22Rv1 (cell line): ENCODE results near the gene CPLX3.

ENCODE experiments used
- ZFX ChIP-seq: fragments of 450-650 bp; IDR thresholded peaks from 2 replicates; pipeline ENCODE4 v1.6.1; 2017; ENCODE audit warnings: antibody characterized with exemption, borderline replicate concordance
- TF ChIP-seq, protein P1 (sequence below): fragments of 450-650 bp; IDR thresholded peaks from 2 replicates; pipeline ENCODE4 v1.5.1; 2017; ENCODE audit warnings: mild to moderate bottlenecking

- TF ChIP-seq, protein P1, sequence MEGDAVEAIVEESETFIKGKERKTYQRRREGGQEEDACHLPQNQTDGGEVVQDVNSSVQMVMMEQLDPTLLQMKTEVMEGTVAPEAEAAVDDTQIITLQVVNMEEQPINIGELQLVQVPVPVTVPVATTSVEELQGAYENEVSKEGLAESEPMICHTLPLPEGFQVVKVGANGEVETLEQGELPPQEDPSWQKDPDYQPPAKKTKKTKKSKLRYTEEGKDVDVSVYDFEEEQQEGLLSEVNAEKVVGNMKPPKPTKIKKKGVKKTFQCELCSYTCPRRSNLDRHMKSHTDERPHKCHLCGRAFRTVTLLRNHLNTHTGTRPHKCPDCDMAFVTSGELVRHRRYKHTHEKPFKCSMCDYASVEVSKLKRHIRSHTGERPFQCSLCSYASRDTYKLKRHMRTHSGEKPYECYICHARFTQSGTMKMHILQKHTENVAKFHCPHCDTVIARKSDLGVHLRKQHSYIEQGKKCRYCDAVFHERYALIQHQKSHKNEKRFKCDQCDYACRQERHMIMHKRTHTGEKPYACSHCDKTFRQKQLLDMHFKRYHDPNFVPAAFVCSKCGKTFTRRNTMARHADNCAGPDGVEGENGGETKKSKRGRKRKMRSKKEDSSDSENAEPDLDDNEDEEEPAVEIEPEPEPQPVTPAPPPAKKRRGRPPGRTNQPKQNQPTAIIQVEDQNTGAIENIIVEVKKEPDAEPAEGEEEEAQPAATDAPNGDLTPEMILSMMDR: no peak
- TF ChIP-seq ZFX: no peak
Measured at GRCh38 chr15:74802290-74802689, 24.1 kb upstream of the CPLX3 start.
